ENCODE measurements around the gene HNRNPK. TPM values are rescaled to one million over a fixed set of nuclear protein-coding genes. Genes with fewer than 3 reads are reported as not detected.
"Not testable (repeated sequence)": the region's sequence is repeated elsewhere in the genome, so short reads cannot be mapped to it uniquely, and the experiment has no call there.

Gene HNRNPK
- total RNA-seq, 2 donors from 2014 or later: 447 to 480 TPM

- intact Hi-C loops (cut with DNase I): loop anchor here (2.0 kb wide), 1 partner anchor 22 kb away; no protein-coding TSS in a partner anchor
- Histone ChIP-seq H3K9me3 (no peaks in the 10 kb centered on the region), H3K27me3 (replicated peaks; ENCODE audit: insufficient read depth) (no peaks in the 10 kb centered on the region), H3K4me1 (replicated peaks) (peaks cover 4% of the 10 kb centered on the region), H3K4me3 (peak overlapping the region; percentile 54 to 62), H3K36me3 (no peaks in the 10 kb centered on the region), H3K27ac (peak overlapping the region; percentile 73 to 84)
- TF ChIP-seq POLR2A (IDR thresholded peaks at IDR 0.05): peak; percentile 27
- no peak for TF ChIP-seq CTCF (IDR thresholded peaks at IDR 0.05)
- peak; percentile 42 for TF ChIP-seq POLR2AphosphoS5 (IDR thresholded peaks at IDR 0.05)
- WGBS: 2% methylated on average over 57 of the region's 57 CpGs
- peak; percentile 59 for DNase-seq (ENCODE audit: low spot score)
Observed at GRCh38 chr9:83956436-83957247, 23.4 kb downstream of the HNRNPK start.

GRCh38 chr9:83956086-83956435 is 24.0 kb downstream of the HNRNPK start:
- Histone ChIP-seq H3K4me1 (replicated peaks) (peaks cover 4% of the 10 kb centered on the region), H3K36me3 (no peaks in the 10 kb centered on the region), H3K27ac (peak overlapping the region; percentile 73 to 84), H3K9me3 (no peaks in the 10 kb centered on the region), H3K27me3 (replicated peaks; ENCODE audit: insufficient read depth) (no peaks in the 10 kb centered on the region), H3K4me3 (peak overlapping the region; percentile 54 to 62)
- intact Hi-C loops (cut with DNase I): loop anchor here (2.0 kb wide), 1 partner anchor 23 kb away; no protein-coding TSS in a partner anchor
- no peak for DNase-seq (ENCODE audit: low spot score)
- TF ChIP-seq CTCF (IDR thresholded peaks at IDR 0.05) (no peak), POLR2AphosphoS5 (IDR thresholded peaks at IDR 0.05) (no peak), POLR2A (IDR thresholded peaks at IDR 0.05) (no peak)
- 7% methylated on average over 23 of the region's 23 CpGs for WGBS

GRCh38 chr9:83948096-83948495 is 31.9 kb downstream of the HNRNPK start:
- WGBS: 96% methylated on average over 24 of the region's 39 CpGs
- not testable (repeated sequence) for H3K4me1 ChIP-seq (replicated peaks)

GRCh38 chr9:83940590-83941303 is 39.3 kb downstream of the HNRNPK start:
- Histone ChIP-seq H3K4me3 (no peak overlapping the region), H3K4me1 (replicated peaks) (no peaks in the 10 kb centered on the region), H3K9me3 (no peaks in the 10 kb centered on the region), H3K27me3 (replicated peaks; ENCODE audit: insufficient read depth) (no peaks in the 10 kb centered on the region), H3K36me3 (no peaks in the 10 kb centered on the region), H3K27ac (no peak overlapping the region)
- TF ChIP-seq POLR2AphosphoS5 (IDR thresholded peaks at IDR 0.05): no peak
- 79% methylated on average over 5 of the region's 5 CpGs for WGBS
- intact Hi-C loops (cut with DNase I): no loop called here
- no peak for DNase-seq (ENCODE audit: low spot score)

More at GRCh38 chr9:83948096-83948495, 31.9 kb downstream of the HNRNPK start:
- H3K27me3 ChIP-seq (replicated peaks; ENCODE audit: insufficient read depth); H3K9me3 ChIP-seq; H3K4me3 ChIP-seq; H3K36me3 ChIP-seq; H3K27ac ChIP-seq; intact Hi-C loops (cut with DNase I); DNase-seq (ENCODE audit: low spot score): not testable (repeated sequence)

- WGBS: 29% methylated on average over 1 of the region's 1 CpG
- TF ChIP-seq POLR2A (IDR thresholded peaks at IDR 0.05) (no peak), POLR2AphosphoS5 (IDR thresholded peaks at IDR 0.05) (peak; percentile 30), CTCF (IDR thresholded peaks at IDR 0.05) (peak; percentile 33 to 75 (median 66))
- Histone ChIP-seq H3K27me3 (replicated peaks; ENCODE audit: insufficient read depth) (no peaks in the 10 kb centered on the region), H3K27ac (no peak overlapping the region), H3K9me3 (no peaks in the 10 kb centered on the region), H3K4me3 (no peak overlapping the region), H3K4me1 (replicated peaks) (peaks cover 4% of the 10 kb centered on the region), H3K36me3 (no peaks in the 10 kb centered on the region)
- intact Hi-C loops (cut with DNase I): loop anchor here (1.0 to 5.0 kb wide), 2 partner anchors 323 to 374 kb away; no protein-coding TSS in a partner anchor
- peak; percentile 25 for DNase-seq (ENCODE audit: low spot score)
Observed at GRCh38 chr9:83937861-83938455, 42.1 kb downstream of the HNRNPK start.
